Type B pancreatic cell (in vitro differentiated cells): ENCODE measurements around the gene USP17L18. TPM values are rescaled to one million over a fixed set of nuclear protein-coding genes. Genes with fewer than 3 reads are reported as not detected.
"Not testable (repeated sequence)": the region's sequence is repeated elsewhere in the genome, so short reads cannot be mapped to it uniquely, and the experiment has no call there.

ENCODE experiments used
- DNase-seq: peaks from one replicate; pipeline ENCODE4 v3.0.0; 2021; ENCODE audit warnings: mixed read lengths; ENCODE audit not compliant: unreplicated experiment; ENCODE audit errors: extremely low spot score
- H3K27ac Mint-ChIP-seq: 2 replicates; pipeline ENCODE4 v1.8.0; 2021; ENCODE audit warnings: mild to moderate bottlenecking, mixed read lengths
- H3K27me3 Mint-ChIP-seq: 2 replicates; pipeline ENCODE4 v1.8.0; 2021; ENCODE audit warnings: mixed read lengths
- H3K36me3 Mint-ChIP-seq: 2 replicates; pipeline ENCODE4 v1.8.0; 2021; ENCODE audit warnings: mixed read lengths
- H3K4me1 Mint-ChIP-seq: one replicate; pipeline ENCODE4 v1.8.0; 2021; ENCODE audit warnings: mixed read lengths; ENCODE audit not compliant: unreplicated experiment
- H3K4me3 Mint-ChIP-seq: 2 replicates; pipeline ENCODE4 v1.8.0; 2021; ENCODE audit warnings: mild to moderate bottlenecking, mixed read lengths
- H3K9me3 Mint-ChIP-seq: 2 replicates; pipeline ENCODE4 v1.8.0; 2021; ENCODE audit warnings: mixed read lengths
- long read RNA-seq: library from polyadenylated mRNA; unstranded; transcript quantifications from one replicate; pipeline ENCODE4 v2.0.0, GENCODE V29; 2020
- total RNA-seq: library from RNA; stranded (reverse); gene quantifications from 2 replicates; pipeline ENCODE4 v1.2.1, GENCODE V29; 2021; ENCODE audit warnings: low replicate concordance

USP17L18 gene, protein sequence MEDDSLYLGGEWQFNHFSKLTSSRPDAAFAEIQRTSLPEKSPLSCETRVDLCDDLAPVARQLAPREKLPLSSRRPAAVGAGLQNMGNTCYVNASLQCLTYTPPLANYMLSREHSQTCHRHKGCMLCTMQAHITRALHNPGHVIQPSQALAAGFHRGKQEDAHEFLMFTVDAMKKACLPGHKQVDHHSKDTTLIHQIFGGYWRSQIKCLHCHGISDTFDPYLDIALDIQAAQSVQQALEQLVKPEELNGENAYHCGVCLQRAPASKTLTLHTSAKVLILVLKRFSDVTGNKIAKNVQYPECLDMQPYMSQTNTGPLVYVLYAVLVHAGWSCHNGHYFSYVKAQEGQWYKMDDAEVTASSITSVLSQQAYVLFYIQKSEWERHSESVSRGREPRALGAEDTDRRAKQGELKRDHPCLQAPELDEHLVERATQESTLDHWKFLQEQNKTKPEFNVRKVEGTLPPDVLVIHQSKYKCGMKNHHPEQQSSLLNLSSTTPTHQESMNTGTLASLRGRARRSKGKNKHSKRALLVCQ
- not detected in 2 replicates for total RNA-seq
- long read RNA-seq = 0 reads

DNA sequence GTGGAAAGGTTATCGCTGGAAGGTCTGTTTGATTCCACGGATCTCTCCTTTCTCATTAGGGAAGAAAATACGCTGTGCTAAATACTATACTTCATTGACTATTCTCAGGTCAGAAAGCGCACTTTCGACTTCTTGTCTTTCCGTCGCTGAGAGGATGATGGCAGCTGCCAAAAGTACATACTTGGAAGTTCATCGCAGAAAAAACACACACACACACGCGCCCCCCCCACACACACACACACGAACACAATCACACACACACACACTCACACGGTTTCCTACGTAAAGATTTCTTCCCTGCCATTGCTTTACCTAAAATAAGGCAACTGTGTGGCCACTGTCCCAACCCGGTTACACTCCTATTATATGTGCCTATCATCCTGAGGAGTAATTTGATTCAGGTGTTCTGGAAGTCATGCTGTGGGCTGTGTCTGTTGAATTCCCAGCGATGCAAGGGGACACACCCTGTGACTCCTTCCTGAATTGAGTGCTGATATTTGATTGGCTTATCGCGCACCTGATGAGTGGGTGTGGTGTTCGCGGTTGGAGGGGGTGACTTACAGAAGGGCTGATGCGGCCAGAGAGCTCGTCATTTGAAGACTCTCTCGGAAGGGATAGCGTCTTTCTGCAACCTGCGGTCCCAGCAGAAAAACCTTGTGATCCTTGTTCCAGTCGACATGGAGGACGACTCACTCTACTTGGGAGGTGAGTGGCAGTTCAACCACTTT lies at the start of gene USP17L18:
USP17L18 (plus strand) TSS at position 678 of the 728 bp plus-strand sequence; CDS start at position 678, 0 bp downstream.
- DNase-seq = peak; percentile 62

DNA sequence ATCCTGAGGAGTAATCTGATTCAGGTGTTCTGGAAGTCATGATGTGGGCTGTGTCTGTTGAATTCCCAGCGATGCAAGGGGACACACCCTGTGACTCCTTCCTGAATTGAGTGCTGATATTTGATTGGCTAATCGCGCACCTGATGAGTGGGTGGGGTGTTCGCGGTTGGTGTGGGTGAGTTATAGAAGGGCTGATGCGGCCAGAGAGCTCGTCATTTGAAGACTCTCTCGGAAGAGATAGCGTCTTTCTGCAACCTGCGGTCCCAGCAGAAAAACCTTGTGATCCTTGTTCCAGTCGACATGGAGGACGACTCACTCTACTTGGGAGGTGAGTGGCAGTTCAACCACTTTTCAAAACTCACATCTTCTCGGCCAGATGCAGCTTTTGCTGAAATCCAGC lies 38.1 kb upstream of the USP17L18 start, which contains the start of gene USP17L10:
USP17L10 (plus strand) TSS at position 301 of the 400 bp plus-strand sequence; CDS start at position 301, 0 bp downstream.
- H3K9me3 Mint-ChIP-seq, H3K4me1 Mint-ChIP-seq, H3K4me3 Mint-ChIP-seq, H3K36me3 Mint-ChIP-seq, H3K27me3 Mint-ChIP-seq, H3K27ac Mint-ChIP-seq, DNase-seq: not testable (repeated sequence)

More for the DNA sequence above, at the start of gene USP17L18:
- not testable (repeated sequence) for H3K36me3 Mint-ChIP-seq, H3K9me3 Mint-ChIP-seq, H3K4me3 Mint-ChIP-seq, H3K27me3 Mint-ChIP-seq, H3K4me1 Mint-ChIP-seq, H3K27ac Mint-ChIP-seq

DNA sequence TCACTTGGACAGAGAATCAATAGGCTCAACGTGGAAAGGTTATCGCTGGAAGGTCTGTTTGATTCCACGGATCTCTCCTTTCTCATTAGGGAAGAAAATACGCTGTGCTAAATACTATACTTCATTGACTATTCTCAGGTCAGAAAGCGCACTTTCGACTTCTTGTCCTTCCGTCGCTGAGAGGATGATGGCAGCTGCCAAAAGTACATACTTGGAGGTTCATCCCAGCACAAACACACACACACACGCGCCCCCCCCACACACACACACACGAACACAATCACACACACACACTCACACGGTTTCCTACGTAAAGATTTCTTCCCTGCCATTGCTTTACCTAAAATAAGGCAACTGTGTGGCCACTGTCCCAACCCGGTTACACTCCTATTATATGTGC lies 33.7 kb upstream of the USP17L18 start:
- H3K9me3 Mint-ChIP-seq, H3K27me3 Mint-ChIP-seq, H3K4me3 Mint-ChIP-seq, DNase-seq, H3K4me1 Mint-ChIP-seq, H3K27ac Mint-ChIP-seq, H3K36me3 Mint-ChIP-seq: not testable (repeated sequence)

DNA sequence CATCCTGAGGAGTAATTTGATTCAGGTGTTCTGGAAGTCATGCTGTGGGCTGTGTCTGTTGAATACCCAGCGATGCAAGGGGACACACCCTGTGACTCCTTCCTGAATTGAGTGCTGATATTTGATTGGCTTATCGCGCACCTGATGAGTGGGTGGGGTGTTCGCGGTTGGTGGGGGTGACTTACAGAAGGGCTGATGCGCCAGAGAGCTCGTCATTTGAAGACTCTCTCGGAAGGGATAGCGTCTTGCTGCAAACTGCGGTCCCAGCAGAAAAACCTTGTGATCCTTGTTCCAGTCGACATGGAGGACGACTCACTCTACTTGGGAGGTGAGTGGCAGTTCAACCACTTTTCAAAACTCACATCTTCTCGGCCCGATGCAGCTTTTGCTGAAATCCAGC lies 33.3 kb upstream of the USP17L18 start, which contains the start of gene USP17L11:
USP17L11 (plus strand) TSS at position 301 of the 400 bp plus-strand sequence; CDS start at position 301, 0 bp downstream.
- not testable (repeated sequence) for H3K4me1 Mint-ChIP-seq, H3K36me3 Mint-ChIP-seq, H3K27me3 Mint-ChIP-seq, H3K4me3 Mint-ChIP-seq, H3K9me3 Mint-ChIP-seq, H3K27ac Mint-ChIP-seq, DNase-seq

DNA sequence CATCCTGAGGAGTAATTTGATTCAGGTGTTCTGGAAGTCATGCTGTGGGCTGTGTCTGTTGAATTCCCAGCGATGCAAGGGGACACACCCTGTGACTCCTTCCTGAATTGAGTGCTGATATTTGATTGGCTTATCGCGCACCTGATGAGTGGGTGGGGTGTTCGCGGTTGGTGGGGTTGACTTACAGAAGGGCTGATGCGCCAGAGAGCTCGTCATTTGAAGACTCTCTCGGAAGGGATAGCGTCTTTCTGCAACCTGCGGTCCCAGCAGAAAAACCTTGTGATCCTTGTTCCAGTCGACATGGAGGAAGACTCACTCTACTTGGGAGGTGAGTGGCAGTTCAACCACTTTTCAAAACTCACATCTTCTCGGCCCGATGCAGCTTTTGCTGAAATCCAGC lies 28.6 kb upstream of the USP17L18 start, which contains the start of gene USP17L12:
USP17L12 (plus strand) TSS at position 301 of the 400 bp plus-strand sequence; CDS start at position 301, 0 bp downstream.
- H3K36me3 Mint-ChIP-seq, H3K4me3 Mint-ChIP-seq, H3K4me1 Mint-ChIP-seq, H3K27ac Mint-ChIP-seq, H3K27me3 Mint-ChIP-seq, DNase-seq, H3K9me3 Mint-ChIP-seq: not testable (repeated sequence)

DNA sequence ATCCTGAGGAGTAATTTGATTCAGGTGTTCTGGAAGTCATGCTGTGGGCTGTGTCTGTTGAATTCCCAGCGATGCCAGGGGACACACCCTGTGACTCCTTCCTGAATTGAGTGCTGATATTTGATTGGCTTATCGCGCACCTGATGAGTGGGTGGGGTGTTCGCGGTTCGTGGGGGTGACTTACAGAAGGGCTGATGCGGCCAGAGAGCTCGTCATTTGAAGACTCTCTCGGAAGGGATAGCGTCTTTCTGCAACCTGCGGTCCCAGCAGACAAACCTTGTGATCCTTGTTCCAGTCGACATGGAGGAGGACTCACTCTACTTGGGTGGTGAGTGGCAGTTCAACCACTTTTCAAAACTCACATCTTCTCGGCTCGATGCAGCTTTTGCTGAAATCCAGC lies 23.8 kb upstream of the USP17L18 start, which contains the start of gene USP17L13:
USP17L13 (plus strand) TSS at position 301 of the 400 bp plus-strand sequence; CDS start at position 301, 0 bp downstream.
- not testable (repeated sequence) for H3K27ac Mint-ChIP-seq, H3K36me3 Mint-ChIP-seq, H3K27me3 Mint-ChIP-seq, DNase-seq, H3K9me3 Mint-ChIP-seq, H3K4me3 Mint-ChIP-seq, H3K4me1 Mint-ChIP-seq

DNA sequence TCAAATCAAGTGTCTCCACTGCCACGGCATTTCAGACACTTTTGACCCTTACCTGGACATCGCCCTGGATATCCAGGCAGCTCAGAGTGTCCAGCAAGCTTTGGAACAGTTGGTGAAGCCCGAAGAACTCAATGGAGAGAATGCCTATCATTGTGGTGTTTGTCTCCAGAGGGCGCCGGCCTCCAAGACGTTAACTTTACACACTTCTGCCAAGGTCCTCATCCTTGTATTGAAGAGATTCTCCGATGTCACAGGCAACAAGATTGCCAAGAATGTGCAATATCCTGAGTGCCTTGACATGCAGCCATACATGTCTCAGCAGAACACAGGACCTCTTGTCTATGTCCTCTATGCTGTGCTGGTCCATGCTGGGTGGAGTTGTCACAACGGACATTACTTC lies 18.2 kb upstream of the USP17L18 start:
- H3K27me3 Mint-ChIP-seq, DNase-seq, H3K27ac Mint-ChIP-seq: not testable (repeated sequence)

DNA sequence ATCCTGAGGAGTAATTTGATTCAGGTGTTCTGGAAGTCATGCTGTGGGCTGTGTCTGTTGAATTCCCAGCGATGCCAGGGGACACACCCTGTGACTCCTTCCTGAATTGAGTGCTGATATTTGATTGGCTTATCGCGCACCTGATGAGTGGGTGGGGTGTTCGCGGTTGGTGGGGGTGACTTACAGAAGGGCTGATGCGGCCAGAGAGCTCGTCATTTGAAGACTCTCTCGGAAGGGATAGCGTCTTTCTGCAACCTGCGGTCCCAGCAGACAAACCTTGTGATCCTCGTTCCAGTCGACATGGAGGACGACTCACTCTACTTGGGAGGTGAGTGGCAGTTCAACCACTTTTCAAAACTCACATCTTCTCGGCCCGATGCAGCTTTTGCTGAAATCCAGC lies 14.3 kb upstream of the USP17L18 start, which contains the start of gene USP17L15:
USP17L15 (plus strand) TSS at position 301 of the 400 bp plus-strand sequence; CDS start at position 301, 0 bp downstream.
- H3K27me3 Mint-ChIP-seq, DNase-seq, H3K4me1 Mint-ChIP-seq, H3K27ac Mint-ChIP-seq, H3K36me3 Mint-ChIP-seq, H3K9me3 Mint-ChIP-seq, H3K4me3 Mint-ChIP-seq: not testable (repeated sequence)

More for the DNA sequence above, 18.2 kb upstream of the USP17L18 start:
- not testable (repeated sequence) for H3K9me3 Mint-ChIP-seq, H3K4me1 Mint-ChIP-seq, H3K36me3 Mint-ChIP-seq, H3K4me3 Mint-ChIP-seq

DNA sequence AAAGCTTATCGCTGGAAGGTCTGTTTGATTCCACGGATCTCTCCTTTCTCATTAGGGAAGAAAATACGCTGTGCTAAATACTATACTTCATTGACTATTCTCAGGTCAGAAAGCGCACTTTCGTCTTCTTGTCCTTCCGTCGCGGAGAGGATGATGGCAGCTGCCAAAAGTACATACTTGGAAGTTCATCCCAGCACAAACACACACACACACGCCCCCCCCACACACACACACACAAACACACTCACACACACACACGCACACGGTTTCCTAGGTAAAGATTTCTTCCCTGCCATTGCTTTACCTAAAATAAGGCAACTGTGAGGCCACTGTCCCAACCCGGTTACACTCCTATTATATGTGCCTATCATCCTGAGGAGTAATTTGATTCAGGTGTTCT lies 10.0 kb upstream of the USP17L18 start:
- DNase-seq = not testable (repeated sequence)

DNA sequence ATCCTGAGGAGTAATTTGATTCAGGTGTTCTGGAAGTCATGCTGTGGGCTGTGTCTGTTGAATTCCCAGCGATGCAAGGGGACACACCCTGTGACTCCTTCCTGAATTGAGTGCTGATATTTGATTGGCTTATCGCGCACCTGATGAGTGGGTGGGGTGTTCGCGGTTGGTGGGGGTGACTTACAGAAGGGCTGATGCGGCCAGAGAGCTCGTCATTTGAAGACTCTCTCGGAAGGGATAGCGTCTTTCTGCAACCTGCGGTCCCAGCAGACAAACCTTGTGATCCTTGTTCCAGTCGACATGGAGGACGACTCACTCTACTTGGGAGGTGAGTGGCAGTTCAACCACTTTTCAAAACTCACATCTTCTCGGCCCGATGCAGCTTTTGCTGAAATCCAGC lies 4.9 kb upstream of the USP17L18 start, which contains the start of gene USP17L17:
USP17L17 (plus strand) TSS at position 301 of the 400 bp plus-strand sequence; CDS start at position 301, 0 bp downstream.
- not testable (repeated sequence) for H3K9me3 Mint-ChIP-seq, H3K27me3 Mint-ChIP-seq, H3K4me3 Mint-ChIP-seq, DNase-seq, H3K4me1 Mint-ChIP-seq, H3K36me3 Mint-ChIP-seq, H3K27ac Mint-ChIP-seq

More for the DNA sequence above, 10.0 kb upstream of the USP17L18 start:
- H3K9me3 Mint-ChIP-seq, H3K27ac Mint-ChIP-seq, H3K27me3 Mint-ChIP-seq, H3K4me3 Mint-ChIP-seq, H3K4me1 Mint-ChIP-seq, H3K36me3 Mint-ChIP-seq: not testable (repeated sequence)

DNA sequence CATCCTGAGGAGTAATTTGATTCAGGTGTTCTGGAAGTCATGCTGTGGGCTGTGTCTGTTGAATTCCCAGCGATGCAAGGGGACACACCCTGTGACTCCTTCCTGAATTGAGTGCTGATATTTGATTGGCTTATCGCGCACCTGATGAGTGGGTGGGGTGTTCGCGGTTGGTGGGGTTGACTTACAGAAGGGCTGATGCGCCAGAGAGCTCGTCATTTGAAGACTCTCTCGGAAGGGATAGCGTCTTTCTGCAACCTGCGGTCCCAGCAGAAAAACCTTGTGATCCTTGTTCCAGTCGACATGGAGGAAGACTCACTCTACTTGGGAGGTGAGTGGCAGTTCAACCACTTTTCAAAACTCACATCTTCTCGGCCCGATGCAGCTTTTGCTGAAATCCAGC lies 4.6 kb downstream of the USP17L18 start, which contains the start of gene USP17L19:
USP17L19 (plus strand) TSS at position 301 of the 400 bp plus-strand sequence; CDS start at position 301, 0 bp downstream.
- H3K27ac Mint-ChIP-seq, H3K9me3 Mint-ChIP-seq, H3K4me3 Mint-ChIP-seq, H3K27me3 Mint-ChIP-seq, H3K4me1 Mint-ChIP-seq, DNase-seq, H3K36me3 Mint-ChIP-seq: not testable (repeated sequence)

DNA sequence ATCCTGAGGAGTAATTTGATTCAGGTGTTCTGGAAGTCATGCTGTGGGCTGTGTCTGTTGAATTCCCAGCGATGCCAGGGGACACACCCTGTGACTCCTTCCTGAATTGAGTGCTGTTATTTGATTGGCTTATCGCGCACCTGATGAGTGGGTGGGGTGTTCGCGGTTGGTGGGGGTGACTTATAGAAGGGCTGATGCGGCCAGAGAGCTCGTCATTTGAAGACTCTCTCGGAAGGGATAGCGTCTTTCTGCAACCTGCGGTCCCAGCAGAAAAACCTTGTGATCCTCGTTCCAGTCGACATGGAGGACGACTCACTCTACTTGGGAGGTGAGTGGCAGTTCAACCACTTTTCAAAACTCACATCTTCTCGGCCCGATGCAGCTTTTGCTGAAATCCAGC lies 9.4 kb downstream of the USP17L18 start, which contains the start of gene USP17L20:
USP17L20 (plus strand) TSS at position 301 of the 400 bp plus-strand sequence; CDS start at position 301, 0 bp downstream.
- not testable (repeated sequence) for H3K4me1 Mint-ChIP-seq, DNase-seq, H3K4me3 Mint-ChIP-seq, H3K9me3 Mint-ChIP-seq, H3K27me3 Mint-ChIP-seq, H3K27ac Mint-ChIP-seq, H3K36me3 Mint-ChIP-seq

DNA sequence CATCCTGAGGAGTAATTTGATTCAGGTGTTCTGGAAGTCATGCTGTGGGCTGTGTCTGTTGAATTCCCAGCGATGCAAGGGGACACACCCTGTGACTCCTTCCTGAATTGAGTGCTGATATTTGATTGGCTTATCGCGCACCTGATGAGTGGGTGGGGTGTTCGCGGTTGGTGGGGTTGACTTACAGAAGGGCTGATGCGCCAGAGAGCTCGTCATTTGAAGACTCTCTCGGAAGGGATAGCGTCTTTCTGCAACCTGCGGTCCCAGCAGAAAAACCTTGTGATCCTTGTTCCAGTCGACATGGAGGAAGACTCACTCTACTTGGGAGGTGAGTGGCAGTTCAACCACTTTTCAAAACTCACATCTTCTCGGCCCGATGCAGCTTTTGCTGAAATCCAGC lies 14.1 kb downstream of the USP17L18 start, which contains the start of gene USP17L21:
USP17L21 (plus strand) TSS at position 301 of the 400 bp plus-strand sequence; CDS start at position 301, 0 bp downstream.
- not testable (repeated sequence) for H3K9me3 Mint-ChIP-seq, H3K36me3 Mint-ChIP-seq, H3K4me1 Mint-ChIP-seq, H3K27me3 Mint-ChIP-seq, DNase-seq, H3K27ac Mint-ChIP-seq, H3K4me3 Mint-ChIP-seq
